C4-2B (cell line): ENCODE results near the gene SPDEF.

Experiments
- H3K27ac ChIP-seq: fragments of 450-650 bp; 2 replicates; pipeline ENCODE4 v1.5.1; 2017
- CTCF ChIP-seq: fragments of 450-650 bp; conservative IDR thresholded peaks from 2 replicates; pipeline ENCODE4 v1.5.1; 2017; ENCODE audit warnings: mild to moderate bottlenecking
- ZFX ChIP-seq: fragments of 450-650 bp; IDR thresholded peaks from 2 replicates; pipeline ENCODE4 v1.6.1; 2017

The SPDEF gene

DNA sequence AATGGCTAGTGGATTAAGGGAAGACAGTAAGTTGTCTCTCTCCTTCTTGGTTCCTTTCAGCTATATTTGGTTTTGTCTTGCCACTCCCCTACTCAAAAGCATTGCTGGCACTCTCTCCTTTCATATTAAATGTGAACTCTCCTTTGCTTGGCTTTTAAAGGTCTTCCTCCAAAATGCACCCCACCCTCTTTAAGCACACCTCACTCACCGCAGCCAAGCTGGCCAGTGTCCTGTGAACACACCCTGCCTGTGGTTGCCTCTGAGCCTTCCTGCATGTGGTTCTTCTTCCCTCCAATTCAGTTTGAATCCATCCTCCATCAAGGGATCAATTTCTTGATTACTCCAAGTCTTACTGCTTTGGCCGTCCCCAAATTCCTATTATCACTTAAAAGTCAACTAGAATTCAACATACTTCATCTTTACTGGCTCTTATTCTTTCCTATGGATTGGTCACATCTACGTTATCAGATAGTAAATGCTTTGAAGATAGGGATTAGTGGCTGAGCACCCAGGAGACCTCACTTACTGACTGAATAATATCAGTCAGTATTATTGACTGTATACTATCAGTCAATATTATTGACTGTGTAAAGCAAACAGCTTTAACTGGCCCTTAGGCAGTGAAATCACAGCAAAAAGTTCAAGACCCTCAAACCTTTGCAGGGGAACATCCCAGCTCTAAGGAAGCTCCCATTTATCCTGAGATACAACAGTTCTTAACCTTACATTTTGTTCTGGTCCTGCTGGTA, 41.6 kb upstream of the SPDEF start:
- TF ChIP-seq CTCF: no peak
- H3K27ac ChIP-seq: peak overlapping the region; percentile 94

- TF ChIP-seq ZFX: no peak
- TF ChIP-seq CTCF: no peak
- peak overlapping the region; percentile 94 for H3K27ac ChIP-seq
These were observed 40.7 kb upstream of the SPDEF start for GRCh38 chr6:34596798-34597197.

GRCh38 chr6:34595332-34596184, 39.4 kb upstream of the SPDEF start:
- TF ChIP-seq ZFX: peak; percentile 73
- TF ChIP-seq CTCF: no peak
- H3K27ac ChIP-seq: peak overlapping the region; percentile 94

DNA sequence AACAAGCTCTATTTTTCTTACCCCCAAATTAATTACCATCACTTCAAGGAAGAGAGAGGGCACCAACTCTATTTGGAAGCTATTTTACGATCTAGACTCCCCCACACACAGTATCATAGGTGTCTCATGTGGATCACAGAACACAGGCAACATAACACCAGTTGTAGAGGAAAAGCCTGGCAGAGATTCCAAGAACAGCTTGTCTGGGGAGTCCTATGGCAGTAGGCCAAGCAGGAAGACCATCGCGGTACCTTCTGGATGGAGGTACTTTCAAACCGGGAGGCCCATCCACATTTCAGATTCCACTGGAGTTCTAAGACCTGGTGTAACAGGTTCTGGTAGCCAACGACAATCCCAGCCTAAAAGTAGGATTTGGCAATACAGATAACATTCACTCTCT, 37.6 kb upstream of the SPDEF start:
- H3K27ac ChIP-seq: peak overlapping the region; percentile 99; the same call in 1 of the 2 replicates
- TF ChIP-seq CTCF (no peak), ZFX (no peak)

GRCh38 chr6:34592208-34592952, 36.3 kb upstream of the SPDEF start:
- TF ChIP-seq CTCF: no peak
- no peak for TF ChIP-seq ZFX
- H3K27ac ChIP-seq: peak overlapping the region; percentile 72

- TF ChIP-seq CTCF (no peak), ZFX (no peak)
- H3K27ac ChIP-seq: no peak overlapping the region
These were observed 33.6 kb upstream of the SPDEF start for GRCh38 chr6:34589691-34590090.

DNA sequence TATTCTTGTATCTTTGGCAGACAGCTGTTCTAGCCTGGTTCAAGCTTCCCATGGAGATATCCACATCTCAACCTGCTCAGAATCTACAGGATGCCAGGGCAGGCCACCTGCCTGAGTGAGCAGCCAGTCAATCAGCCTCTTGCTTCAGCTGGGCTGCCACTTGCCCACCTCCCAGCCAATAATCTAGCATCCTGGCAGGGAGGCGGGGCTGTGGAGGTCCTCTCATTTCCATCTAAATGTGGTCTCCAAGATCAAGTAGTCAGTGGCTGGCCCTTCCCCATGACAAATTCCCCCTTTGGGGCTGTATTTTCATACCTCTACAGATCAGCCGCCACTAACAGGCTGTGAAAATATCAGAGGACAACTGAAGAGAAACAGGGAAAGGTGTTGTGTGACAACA, 33.0 kb upstream of the SPDEF start:
- H3K27ac ChIP-seq: no peak overlapping the region
- no peak for TF ChIP-seq CTCF
- TF ChIP-seq ZFX: no peak
